GM13977 (cell line): ENCODE measurements around the gene TGFB2.
"Not testable (repeated sequence)": the region's sequence is repeated elsewhere in the genome, so short reads cannot be mapped to it uniquely, and the experiment has no call there.

Experiments used
- DNase-seq: peaks from one replicate; pipeline ENCODE4 v3.0.0; 2012; ENCODE audit warnings: low spot score
- in situ Hi-C: fragments of 300-500 bp; cut with MboI; formaldehyde crosslinking; loops from one replicate; pipeline ENCODE4 v1.12.0; 2022; ENCODE audit warnings: low sequenced_read_pairs, low pct_unique_long_range_greater_than_20kb, mixed read lengths, inconsistent platforms; ENCODE audit not compliant: unreplicated experiment
- TF ChIP-seq, protein P1 (sequence below): IDR thresholded peaks from 2 replicates; pipeline ENCODE4 v1.5.1; 2012; ENCODE audit warnings: mild to moderate bottlenecking, control low read depth; ENCODE audit not compliant: insufficient read depth; ENCODE audit errors: extremely low read depth, missing control alignments

TGFB2 gene

GRCh38 chr1:218315638-218316037, 29.5 kb upstream of the TGFB2 start:
- in situ Hi-C loops: no loop called here
- no peak for DNase-seq
- TF ChIP-seq, protein P1, sequence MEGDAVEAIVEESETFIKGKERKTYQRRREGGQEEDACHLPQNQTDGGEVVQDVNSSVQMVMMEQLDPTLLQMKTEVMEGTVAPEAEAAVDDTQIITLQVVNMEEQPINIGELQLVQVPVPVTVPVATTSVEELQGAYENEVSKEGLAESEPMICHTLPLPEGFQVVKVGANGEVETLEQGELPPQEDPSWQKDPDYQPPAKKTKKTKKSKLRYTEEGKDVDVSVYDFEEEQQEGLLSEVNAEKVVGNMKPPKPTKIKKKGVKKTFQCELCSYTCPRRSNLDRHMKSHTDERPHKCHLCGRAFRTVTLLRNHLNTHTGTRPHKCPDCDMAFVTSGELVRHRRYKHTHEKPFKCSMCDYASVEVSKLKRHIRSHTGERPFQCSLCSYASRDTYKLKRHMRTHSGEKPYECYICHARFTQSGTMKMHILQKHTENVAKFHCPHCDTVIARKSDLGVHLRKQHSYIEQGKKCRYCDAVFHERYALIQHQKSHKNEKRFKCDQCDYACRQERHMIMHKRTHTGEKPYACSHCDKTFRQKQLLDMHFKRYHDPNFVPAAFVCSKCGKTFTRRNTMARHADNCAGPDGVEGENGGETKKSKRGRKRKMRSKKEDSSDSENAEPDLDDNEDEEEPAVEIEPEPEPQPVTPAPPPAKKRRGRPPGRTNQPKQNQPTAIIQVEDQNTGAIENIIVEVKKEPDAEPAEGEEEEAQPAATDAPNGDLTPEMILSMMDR: no peak

- TF ChIP-seq, protein P1: no peak
- no peak for DNase-seq
- in situ Hi-C loops: no loop called here
Observed at GRCh38 chr1:218317061-218317460, 28.1 kb upstream of the TGFB2 start.

GRCh38 chr1:218320182-218320581, 25.0 kb upstream of the TGFB2 start:
- in situ Hi-C loops, DNase-seq: not testable (repeated sequence)

DNA sequence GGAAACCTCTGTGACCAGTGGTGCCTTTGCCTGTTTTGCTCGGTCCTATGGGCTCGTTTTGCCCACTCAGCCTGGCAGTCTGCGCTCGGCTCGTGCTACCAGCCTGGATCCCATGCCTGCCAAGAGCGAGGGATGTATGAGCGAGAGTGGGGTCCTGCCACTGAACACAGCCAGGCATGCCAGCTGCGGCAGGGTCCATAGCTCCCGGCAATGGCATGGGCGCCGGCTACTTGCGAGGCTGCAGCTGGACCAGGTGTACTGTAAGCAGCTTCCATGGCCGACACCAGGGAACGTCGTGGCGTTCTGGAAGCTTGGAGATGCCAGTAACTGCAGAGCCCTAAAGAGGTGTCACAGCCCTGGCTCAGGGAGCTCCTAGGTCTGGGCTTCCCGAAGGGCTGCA, 22.4 kb upstream of the TGFB2 start:
- TF ChIP-seq, protein P1: no peak
- in situ Hi-C loops: no loop called here
- no peak for DNase-seq

GRCh38 chr1:218323568-218324225, 21.4 kb upstream of the TGFB2 start:
- in situ Hi-C loops: no loop called here
- TF ChIP-seq, protein P1: no peak
- no peak for DNase-seq

DNA sequence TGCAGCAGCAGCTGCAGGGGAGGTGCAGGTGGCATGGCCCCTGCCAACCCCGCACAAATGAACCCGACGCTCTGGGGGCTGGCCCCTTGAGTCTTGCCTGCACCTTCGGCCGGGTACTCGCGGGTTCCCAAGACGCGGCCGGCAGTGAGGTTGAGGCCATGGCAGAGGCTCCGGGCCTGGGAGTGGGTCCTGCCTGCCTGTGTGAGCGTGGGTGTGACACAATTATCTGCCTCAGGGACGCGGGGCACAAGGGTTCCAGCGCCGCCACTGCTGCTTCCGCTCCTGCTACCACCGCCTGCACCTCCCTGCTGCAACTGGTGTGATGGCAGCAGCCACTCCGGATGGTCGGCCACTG, 20.9 kb upstream of the TGFB2 start:
- DNase-seq: no peak
- TF ChIP-seq, protein P1: no peak
- in situ Hi-C loops: no loop called here

DNA sequence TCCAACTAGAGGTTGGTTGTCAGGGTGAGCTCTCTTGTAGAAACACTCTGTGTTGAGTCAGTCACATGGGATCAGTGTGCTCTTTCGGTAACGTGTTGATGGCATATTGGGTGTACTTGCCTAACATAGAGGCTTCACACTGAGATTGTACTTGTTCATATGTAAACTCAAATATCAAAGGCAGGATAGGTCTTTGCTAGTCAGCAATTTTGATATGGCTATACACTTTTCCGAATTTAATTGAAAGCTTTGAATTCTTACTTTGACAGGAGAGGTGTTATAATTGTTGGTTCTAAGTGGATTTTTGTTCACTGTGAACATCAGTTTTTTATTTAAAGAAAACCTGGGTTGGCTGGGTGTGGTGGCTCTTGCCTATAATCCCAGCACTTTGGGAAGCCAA, 16.4 kb upstream of the TGFB2 start:
- DNase-seq: no peak
- in situ Hi-C loops: loop anchor here (25.0 kb wide), 3 partner anchors 859 to 1484 kb away; no protein-coding TSS in a partner anchor
- TF ChIP-seq, protein P1: no peak
